Measurements from ENCODE around the gene UBE2K. TPM values are rescaled to one million over a fixed set of nuclear protein-coding genes. Genes with fewer than 3 reads are reported as not detected.
"Not testable (repeated sequence)": the region's sequence is repeated elsewhere in the genome, so short reads cannot be mapped to it uniquely, and the experiment has no call there.

UBE2K gene
- total RNA-seq, 1 experiment from 2014 or later: 126 TPM

- no peak for TF ChIP-seq ZFX (IDR thresholded peaks at IDR 0.05)
Observed at GRCh38 chr4:39731908-39732307, 34.0 kb downstream of the UBE2K start (continued).

DNA sequence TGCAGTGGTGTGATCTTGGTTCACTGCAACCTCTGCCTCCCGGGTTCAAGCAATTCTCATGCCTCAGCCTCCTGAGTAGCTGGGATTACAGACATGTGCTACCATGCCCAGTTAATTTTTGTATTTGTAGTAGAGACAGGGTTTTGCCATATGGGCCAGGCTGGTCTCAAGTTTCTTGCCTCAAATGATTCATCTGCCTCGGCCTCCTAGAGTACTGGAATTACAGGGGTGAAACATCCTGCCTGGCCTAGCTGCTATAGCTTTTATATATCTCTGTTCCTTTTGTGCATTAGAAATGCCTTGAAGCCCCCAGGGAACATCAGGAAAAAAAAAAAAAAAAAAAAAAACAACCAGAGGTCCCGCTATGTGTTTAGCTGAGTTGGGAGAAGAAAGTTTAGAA, 34.8 kb downstream of the UBE2K start:
- POLR2A ChIA-PET: interaction anchor here (0.7 kb wide), 2 partner anchors 35 to 82 kb away, joined by 3 read pairs; partner anchors contain the start of gene UBE2K
- TF ChIP-seq ELF1 (IDR thresholded peaks at IDR 0.05; ENCODE audit: borderline replicate concordance, low read depth) (no peak), EGR1 (IDR thresholded peaks at IDR 0.05; ENCODE audit: low read depth) (no peak)
- H3K9ac ChIP-seq (ENCODE audit: low read length): no peak overlapping the region
- H3K4me1 ChIP-seq (ENCODE audit: control insufficient read depth in 1 of 2, insufficient read depth in 2 of 2, low read length in 2 of 2): peaks cover 0 to 10% of the 10 kb centered on the region in 2 experiments; a peak in 2 of 4 replicates
- BruUV-seq (replicated peaks): no TSS peak
- peaks cover 30% of the 10 kb centered on the region; the same call in 1 of the 2 replicates for H4K20me1 ChIP-seq (ENCODE audit: insufficient read depth)
- H3K4me2 ChIP-seq (ENCODE audit: low read length): no peak overlapping the region
- RAD21 ChIA-PET (ENCODE audit: low non-redundant PET in 1 of 2, low total read pairs in 2 of 2, uncharacterized antibody in 2 of 2, unreplicated experiment in 2 of 2): interaction anchor here in 1 of 2 experiments (0.7 kb wide), 1 partner anchor 101 kb away, joined by 3 read pairs; no protein-coding TSS in a partner anchor
- no peaks in the 10 kb centered on the region; a peak in 1 of 4 replicates for H3K36me3 ChIP-seq (ENCODE audit: control insufficient read depth in 1 of 2, insufficient read depth in 2 of 2, low read length in 2 of 2)
- no peaks in the 10 kb centered on the region for H3K27me3 ChIP-seq (ENCODE audit: insufficient read depth, low read length)
- H3K4me3 ChIP-seq (replicated peaks in 1 of 2; ENCODE audit: low read depth in 1 of 2, low read length in 2 of 2): no peak overlapping the region
- no peak overlapping the region for H3K27ac ChIP-seq (ENCODE audit: low read depth, low read length)
- CTCF ChIA-PET: no interaction called here
- H3K79me2 ChIP-seq (ENCODE audit: insufficient read depth, low read length): peaks cover 99% of the 10 kb centered on the region
- intact Hi-C loops (cut with micrococcal nuclease): no loop called here
- H2AFZ ChIP-seq (ENCODE audit: low read depth, low read length, poor library complexity, severe bottlenecking): no peak overlapping the region
- no peak for ATAC-seq
- no peak for DNase-seq (ENCODE audit: low read depth, low spot score)
- no peaks in the 10 kb centered on the region for H3K9me3 ChIP-seq (ENCODE audit: control insufficient read depth in 1 of 2, insufficient read depth in 1 of 2, low read depth in 1 of 2, low read length in 2 of 2)
- no peaks in the 10 kb centered on the region for H3K9me2 ChIP-seq (ENCODE audit: insufficient read depth)

GRCh38 chr4:39739591-39739990, 41.7 kb downstream of the UBE2K start:
- CTCF ChIA-PET; intact Hi-C loops (cut with micrococcal nuclease); H3K4me1 ChIP-seq (ENCODE audit: control insufficient read depth in 1 of 2, insufficient read depth in 2 of 2, low read length in 2 of 2); H2AFZ ChIP-seq (ENCODE audit: low read depth, low read length, poor library complexity, severe bottlenecking); H3K9ac ChIP-seq (ENCODE audit: low read length); H3K36me3 ChIP-seq (ENCODE audit: control insufficient read depth in 1 of 2, insufficient read depth in 2 of 2, low read length in 2 of 2); RAD21 ChIA-PET (ENCODE audit: low non-redundant PET in 1 of 2, low total read pairs in 2 of 2, uncharacterized antibody in 2 of 2, unreplicated experiment in 2 of 2); H3K9me3 ChIP-seq (ENCODE audit: control insufficient read depth in 1 of 2, insufficient read depth in 1 of 2, low read depth in 1 of 2, low read length in 2 of 2); ATAC-seq; H3K27ac ChIP-seq (ENCODE audit: low read depth, low read length); H3K4me2 ChIP-seq (ENCODE audit: low read length); POLR2A ChIA-PET; H3K9me2 ChIP-seq (ENCODE audit: insufficient read depth); H3K27me3 ChIP-seq (ENCODE audit: insufficient read depth, low read length); BruUV-seq (replicated peaks); H3K4me3 ChIP-seq (replicated peaks in 1 of 2; ENCODE audit: low read depth in 1 of 2, low read length in 2 of 2); DNase-seq (ENCODE audit: low read depth, low spot score): not testable (repeated sequence)
- H3K79me2 ChIP-seq (ENCODE audit: insufficient read depth, low read length): peaks cover 93% of the 10 kb centered on the region
- peaks cover 18% of the 10 kb centered on the region for H4K20me1 ChIP-seq (ENCODE audit: insufficient read depth)
